Muscle layer of duodenum (tissue), 2 donors: Measurements from ENCODE around the gene TMIE.

Source experiments
- H3K27ac ChIP-seq: one replicate; pipeline ENCODE4 v1.7.0; 2013; ENCODE audit warnings: mild to moderate bottlenecking, low read length
- H3K27me3 ChIP-seq: one replicate; pipeline ENCODE4 v1.7.0; 2013; ENCODE audit warnings: low read depth, mild to moderate bottlenecking, control low read depth, low read length
- H3K36me3 ChIP-seq, 2 donors: one replicate each; pipeline ENCODE4 v1.7.0; 2013; ENCODE audit warnings: low read length in 2 of 2, control low read depth in 1 of 2, mild to moderate bottlenecking in 1 of 2; ENCODE audit not compliant: insufficient read depth in 2 of 2, control insufficient read depth in 1 of 2
- H3K4me1 ChIP-seq, 2 donors: one replicate each; pipeline ENCODE4 v1.7.0; 2013; ENCODE audit warnings: low read length in 2 of 2, mild to moderate bottlenecking in 2 of 2, control low read depth in 1 of 2, moderate library complexity in 1 of 2; ENCODE audit not compliant: insufficient read depth in 2 of 2, control insufficient read depth in 1 of 2
- H3K4me3 ChIP-seq, 2 donors: one replicate each; pipeline ENCODE4 v1.7.0; 2013; ENCODE audit warnings: low read length in 2 of 2, low read depth in 1 of 2, mild to moderate bottlenecking in 1 of 2
- H3K9me3 ChIP-seq, 2 donors: one replicate each; pipeline ENCODE4 v1.7.0; 2013; ENCODE audit warnings: low read length in 2 of 2, control low read depth in 1 of 2, mild to moderate bottlenecking in 1 of 2; ENCODE audit not compliant: control insufficient read depth in 1 of 2
- donor health status: healthy.

The TMIE gene

DNA sequence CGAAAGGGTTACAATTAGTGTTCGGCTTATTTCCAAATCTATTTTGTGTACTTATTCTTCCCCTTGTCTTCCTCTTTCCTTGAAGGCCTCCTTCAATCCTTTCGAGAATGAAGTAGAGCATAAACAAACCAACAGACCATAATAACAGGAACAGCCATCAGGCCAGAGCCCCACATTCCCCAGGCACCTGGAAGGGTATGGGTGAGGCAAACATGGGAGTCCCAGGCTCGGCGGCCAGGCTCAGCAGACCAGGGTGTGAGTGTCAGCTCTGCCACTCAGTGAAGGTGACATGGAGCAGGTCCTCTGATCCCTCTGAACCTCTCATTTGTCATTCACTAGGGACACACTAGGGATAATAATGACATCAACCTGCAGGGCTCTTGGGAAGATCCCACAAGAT, 21.5 kb upstream of the TMIE start:
- no peak overlapping the region for H3K4me3 ChIP-seq
- H3K27me3 ChIP-seq = no peaks in the 10 kb centered on the region
- H3K36me3 ChIP-seq = peaks cover 0 to 3% of the 10 kb centered on the region in 2 donors
- H3K9me3 ChIP-seq = no peaks in the 10 kb centered on the region
- H3K27ac ChIP-seq = no peak overlapping the region
- H3K4me1 ChIP-seq = no peaks in the 10 kb centered on the region

DNA sequence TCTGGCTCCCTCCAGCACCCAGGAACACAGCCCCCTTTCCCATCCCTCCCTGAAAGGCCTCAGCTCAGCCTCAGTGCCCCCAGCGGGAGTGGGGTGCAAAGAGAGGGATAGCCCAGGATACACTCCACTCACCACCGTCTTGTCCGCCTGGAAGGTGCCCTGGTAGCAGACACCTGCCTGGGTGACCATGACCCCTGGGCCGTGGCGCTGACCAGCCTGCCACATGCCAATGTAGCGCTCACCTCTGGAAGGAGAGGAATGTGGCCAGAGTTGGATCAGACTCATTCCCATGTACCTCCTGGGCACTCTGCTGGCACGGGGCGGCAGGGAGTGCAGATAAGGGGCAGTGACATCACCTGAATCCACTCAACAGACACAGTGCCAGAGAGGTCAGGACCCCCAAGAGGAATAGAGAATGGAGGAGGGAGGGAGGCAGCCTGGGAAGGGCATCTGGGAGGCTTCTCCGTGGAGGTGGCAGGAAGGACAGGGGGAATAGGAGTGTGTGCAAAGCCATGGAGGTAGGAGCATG, 20.8 kb upstream of the TMIE start:
- Histone ChIP-seq H3K9me3 (no peaks in the 10 kb centered on the region), H3K27ac (no peak overlapping the region)

GRCh38 chr3:46681387-46681786, 19.8 kb upstream of the TMIE start:
- no peaks in the 10 kb centered on the region for H3K27me3 ChIP-seq
- H3K4me1 ChIP-seq = no peaks in the 10 kb centered on the region
- no peak overlapping the region for H3K27ac ChIP-seq
- H3K36me3 ChIP-seq = no peaks in the 10 kb centered on the region
- H3K9me3 ChIP-seq = no peaks in the 10 kb centered on the region
- H3K4me3 ChIP-seq = no peak overlapping the region

More for the DNA sequence above, 20.8 kb upstream of the TMIE start:
- H3K36me3 ChIP-seq = no peaks in the 10 kb centered on the region
- no peaks in the 10 kb centered on the region for H3K27me3 ChIP-seq
- no peak overlapping the region for H3K4me3 ChIP-seq
- H3K4me1 ChIP-seq = no peaks in the 10 kb centered on the region

DNA sequence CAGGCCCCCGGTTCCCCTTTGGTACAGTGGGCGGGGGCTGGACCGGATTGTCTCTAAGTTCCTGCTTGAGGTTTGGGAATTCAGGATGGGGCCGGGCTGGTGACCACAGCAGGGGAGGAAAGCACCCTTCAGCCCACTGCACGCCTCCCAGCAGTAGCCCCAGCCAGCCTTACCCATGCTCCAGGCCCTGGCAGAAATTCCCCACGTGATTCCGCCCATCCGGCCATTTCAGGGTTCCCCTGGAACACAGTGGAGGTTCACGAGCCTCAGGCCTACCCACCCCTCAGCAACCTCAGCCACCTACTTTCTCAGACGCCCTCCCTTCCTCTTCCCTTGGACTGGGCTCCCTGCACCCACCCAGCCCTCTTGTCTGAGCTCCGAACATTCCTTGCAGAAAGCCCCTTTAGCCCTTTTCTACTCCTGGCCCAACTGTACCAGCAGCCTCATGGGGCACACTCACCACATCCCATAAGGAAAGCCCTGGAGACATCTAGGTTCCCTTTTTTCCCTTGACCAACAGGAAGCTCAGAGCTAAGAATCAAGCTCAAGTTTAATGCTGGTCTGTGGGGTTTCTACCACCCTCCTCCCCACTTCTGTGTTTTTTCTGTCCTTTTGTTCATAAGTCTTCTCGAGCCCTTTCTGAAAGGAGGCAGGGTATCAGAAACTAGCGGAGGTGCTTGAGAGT, 19.2 kb upstream of the TMIE start:
- Histone ChIP-seq H3K9me3 (no peaks in the 10 kb centered on the region), H3K4me3 (no peak overlapping the region), H3K36me3 (no peaks in the 10 kb centered on the region), H3K27me3 (no peaks in the 10 kb centered on the region), H3K4me1 (no peaks in the 10 kb centered on the region), H3K27ac (no peak overlapping the region)

DNA sequence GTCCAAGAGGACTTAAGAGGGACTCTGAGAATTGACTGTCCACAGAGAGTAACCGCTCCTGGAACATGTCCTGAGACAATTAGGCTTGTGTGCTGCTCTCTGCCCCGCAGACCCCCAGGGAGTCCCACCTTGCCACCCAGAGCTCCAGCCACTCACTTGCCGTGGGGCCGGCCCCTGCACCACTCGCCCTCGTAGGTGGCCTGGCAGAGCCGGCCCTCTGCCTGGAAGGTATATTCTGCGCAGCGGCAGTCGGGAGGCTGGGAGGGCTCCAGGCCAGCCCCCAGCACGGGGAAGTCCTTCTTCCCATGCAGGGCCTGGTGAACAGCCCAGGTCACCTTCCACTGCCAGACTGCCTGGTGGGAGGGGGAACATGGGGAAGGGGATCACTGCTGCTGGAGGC, 18.2 kb upstream of the TMIE start:
- no peaks in the 10 kb centered on the region for H3K9me3 ChIP-seq
- H3K27me3 ChIP-seq = no peaks in the 10 kb centered on the region
- H3K4me1 ChIP-seq = no peaks in the 10 kb centered on the region
- H3K36me3 ChIP-seq = no peaks in the 10 kb centered on the region
- H3K27ac ChIP-seq = no peak overlapping the region
- no peak overlapping the region for H3K4me3 ChIP-seq

DNA sequence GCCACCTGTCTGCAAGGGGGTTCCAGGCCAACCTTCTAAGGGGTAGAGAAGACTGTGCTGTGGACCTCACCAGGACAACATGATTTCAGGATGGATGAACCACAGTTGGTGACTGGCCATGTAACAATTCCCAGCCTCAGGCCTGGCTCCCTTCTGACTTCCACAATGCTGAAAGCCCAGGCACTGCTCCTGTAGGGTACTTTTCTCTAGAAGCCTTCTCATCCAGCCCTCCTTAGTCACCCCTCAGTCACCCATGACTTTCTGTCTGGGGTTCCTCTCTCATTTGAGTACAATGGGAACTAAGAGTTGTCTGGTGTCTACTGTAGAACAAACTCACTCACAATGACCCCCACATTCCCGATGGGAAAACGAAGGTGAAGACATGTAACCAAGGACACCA, 16.3 kb upstream of the TMIE start:
- Histone ChIP-seq H3K9me3 (no peaks in the 10 kb centered on the region), H3K4me3 (no peak overlapping the region), H3K4me1 (no peaks in the 10 kb centered on the region), H3K27me3 (no peaks in the 10 kb centered on the region), H3K27ac (no peak overlapping the region), H3K36me3 (no peaks in the 10 kb centered on the region)

DNA sequence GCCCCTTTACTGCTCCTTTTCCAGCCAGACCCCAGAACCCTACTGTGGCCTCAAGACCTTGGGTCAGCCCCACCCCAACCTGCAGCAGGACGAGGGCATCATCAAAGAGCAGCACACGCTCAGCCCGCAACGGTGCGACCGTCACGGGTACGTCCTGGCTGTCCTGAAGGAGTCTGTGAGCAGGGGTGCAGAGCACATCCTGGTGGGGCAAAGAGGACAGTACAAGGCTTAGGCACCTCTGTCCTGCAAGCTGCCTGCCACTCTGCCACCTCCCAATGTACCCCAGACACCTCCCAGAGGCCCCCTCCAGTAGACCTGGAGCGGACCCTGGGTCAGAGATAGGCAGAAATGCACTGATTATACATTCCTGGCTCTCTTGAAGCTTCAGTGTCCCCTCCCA, 15.7 kb upstream of the TMIE start:
- Histone ChIP-seq H3K27me3 (no peaks in the 10 kb centered on the region), H3K27ac (no peak overlapping the region), H3K4me1 (peaks cover 0 to 2% of the 10 kb centered on the region in 2 donors), H3K4me3 (no peak overlapping the region), H3K9me3 (no peaks in the 10 kb centered on the region), H3K36me3 (no peaks in the 10 kb centered on the region)

DNA sequence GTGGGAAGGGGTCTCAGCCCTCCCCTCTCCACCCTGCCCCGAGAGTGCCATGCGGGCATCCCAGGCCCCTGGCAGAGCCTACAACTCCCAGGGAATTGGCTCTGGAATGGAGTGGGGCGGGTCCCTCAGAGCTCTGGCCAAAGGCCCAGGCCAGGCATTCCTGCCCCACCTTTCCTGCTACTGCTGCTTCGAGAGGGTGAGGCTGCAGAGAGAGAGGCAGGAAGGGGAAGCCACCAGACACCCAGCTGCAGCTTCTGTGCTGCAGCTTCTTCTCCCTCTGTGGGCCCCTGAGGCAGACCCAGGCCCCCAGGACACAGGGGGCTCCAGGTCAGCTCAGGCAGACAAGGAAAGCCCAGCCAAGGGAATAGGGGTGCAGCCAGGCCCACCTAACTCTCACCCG, 10.4 kb upstream of the TMIE start:
- H3K4me3 ChIP-seq = no peak overlapping the region
- H3K4me1 ChIP-seq = peaks cover 11 to 34% of the 10 kb centered on the region in 2 donors
- H3K27me3 ChIP-seq = no peaks in the 10 kb centered on the region
- H3K27ac ChIP-seq = no peak overlapping the region
- no peaks in the 10 kb centered on the region for H3K36me3 ChIP-seq
- H3K9me3 ChIP-seq = no peaks in the 10 kb centered on the region

GRCh38 chr3:46692566-46692990, 8.6 kb upstream of the TMIE start:
- peaks cover 16 to 50% of the 10 kb centered on the region in 2 donors for H3K4me1 ChIP-seq
- peak overlapping the region; percentile 60 for H3K27ac ChIP-seq
- peak overlapping the region; percentile 70 to 85 for H3K4me3 ChIP-seq

GRCh38 chr3:46693038-46693891, 7.9 kb upstream of the TMIE start, which contains the start of gene ALS2CL:
Gene ALS2CL (minus strand): TSS chr3:46693679. CDS start chr3:46689440, 4,239 bp downstream.
- H3K9me3 ChIP-seq = no peaks in the 10 kb centered on the region
- H3K27me3 ChIP-seq = no peaks in the 10 kb centered on the region
- peak within 1 kb of the TSS; percentile 70 to 85 for H3K4me3 ChIP-seq
- H3K36me3 ChIP-seq = no peaks in the 10 kb centered on the region
- H3K4me1 ChIP-seq = peaks cover 16 to 50% of the 10 kb centered on the region in 2 donors
- H3K27ac ChIP-seq = peak within 1 kb of the TSS; percentile 60

More at GRCh38 chr3:46692566-46692990, 8.6 kb upstream of the TMIE start:
- Histone ChIP-seq H3K27me3 (no peaks in the 10 kb centered on the region), H3K36me3 (no peaks in the 10 kb centered on the region), H3K9me3 (no peaks in the 10 kb centered on the region)

DNA sequence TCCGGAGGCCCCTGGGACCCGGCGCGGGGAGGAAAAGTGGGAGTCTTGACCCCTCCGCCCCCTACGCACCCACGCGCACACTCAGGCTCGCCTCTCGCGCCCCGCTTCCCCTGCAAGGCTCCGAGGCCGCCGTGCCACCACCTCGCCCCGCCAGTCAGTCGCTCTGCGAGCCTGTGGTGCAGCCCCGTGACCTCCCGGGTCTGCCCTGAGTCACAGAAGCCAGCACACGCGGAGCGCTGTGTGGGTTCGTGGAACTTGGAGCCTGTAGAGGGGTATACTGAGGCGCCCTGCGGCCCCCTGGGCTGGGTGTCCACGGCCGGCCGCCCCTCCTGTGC, 7.3 kb upstream of the TMIE start:
- no peaks in the 10 kb centered on the region for H3K27me3 ChIP-seq
- H3K36me3 ChIP-seq = no peaks in the 10 kb centered on the region
- peak overlapping the region in 1 of 2 donors; percentile 85 for H3K4me3 ChIP-seq
- H3K27ac ChIP-seq = no peak overlapping the region
- peaks cover 16 to 51% of the 10 kb centered on the region in 2 donors for H3K4me1 ChIP-seq
- H3K9me3 ChIP-seq = no peaks in the 10 kb centered on the region
